ENCODE measurements around the gene TMEM240.
"Not testable (repeated sequence)": the region's sequence is repeated elsewhere in the genome, so short reads cannot be mapped to it uniquely, and the experiment has no call there.

DNA sequence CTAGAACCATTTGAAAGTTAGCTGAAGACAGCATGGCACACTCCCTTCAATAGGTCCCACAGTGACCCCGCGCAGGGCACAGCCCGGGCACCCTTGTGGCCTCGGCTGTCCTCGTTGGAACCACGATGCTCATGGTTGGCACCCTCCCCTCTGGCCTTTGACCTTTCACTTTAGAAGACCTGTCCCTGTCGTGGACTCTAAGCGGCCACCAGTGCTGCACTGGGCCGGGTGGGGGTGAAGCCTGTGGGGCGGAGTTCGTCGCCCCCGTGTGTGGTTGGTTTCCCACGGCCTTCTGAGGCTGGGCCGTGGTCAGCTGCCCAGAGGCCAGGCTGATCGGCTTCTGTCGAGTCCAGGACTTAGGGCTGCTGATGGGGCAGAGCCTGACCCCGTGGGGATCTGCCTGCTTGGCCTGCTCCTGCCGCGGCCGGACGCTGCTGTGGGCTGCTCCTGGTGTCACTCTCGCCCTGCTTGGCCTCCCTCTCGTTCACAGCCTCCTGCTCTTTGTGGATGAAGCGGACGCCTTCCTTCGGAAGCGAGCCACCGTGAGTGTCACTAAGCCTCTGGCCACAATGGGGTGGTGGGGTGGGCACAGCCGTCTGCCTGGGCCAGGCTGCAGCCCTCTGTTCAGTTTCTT, 15.6 kb downstream of the TMEM240 start:
- TF ChIP-seq CREB1 (CRISPR knock-in tag; IDR thresholded peaks at IDR 0.05; ENCODE audit: low read depth); EZH2phosphoT487 (IDR thresholded peaks at IDR 0.05; ENCODE audit: unreplicated experiment); POLR2AphosphoS5 (IDR thresholded peaks at IDR 0.05; ENCODE audit: low read depth); EZH2 (IDR thresholded peaks at IDR 0.05; ENCODE audit: low read depth, unreplicated experiment); NANOG (IDR thresholded peaks at IDR 0.05; ENCODE audit: borderline replicate concordance); REST (IDR thresholded peaks at IDR 0.05; ENCODE audit: unreplicated experiment); JUNB (IDR thresholded peaks at IDR 0.05; ENCODE audit: unreplicated experiment); STAT1 (IDR thresholded peaks at IDR 0.05; ENCODE audit: unreplicated experiment); ZNF331 (CRISPR knock-in tag; IDR thresholded peaks at IDR 0.05; ENCODE audit: low read depth); ETS1 (IDR thresholded peaks at IDR 0.05): not testable (repeated sequence)
- TF ChIP-seq, protein P1, sequence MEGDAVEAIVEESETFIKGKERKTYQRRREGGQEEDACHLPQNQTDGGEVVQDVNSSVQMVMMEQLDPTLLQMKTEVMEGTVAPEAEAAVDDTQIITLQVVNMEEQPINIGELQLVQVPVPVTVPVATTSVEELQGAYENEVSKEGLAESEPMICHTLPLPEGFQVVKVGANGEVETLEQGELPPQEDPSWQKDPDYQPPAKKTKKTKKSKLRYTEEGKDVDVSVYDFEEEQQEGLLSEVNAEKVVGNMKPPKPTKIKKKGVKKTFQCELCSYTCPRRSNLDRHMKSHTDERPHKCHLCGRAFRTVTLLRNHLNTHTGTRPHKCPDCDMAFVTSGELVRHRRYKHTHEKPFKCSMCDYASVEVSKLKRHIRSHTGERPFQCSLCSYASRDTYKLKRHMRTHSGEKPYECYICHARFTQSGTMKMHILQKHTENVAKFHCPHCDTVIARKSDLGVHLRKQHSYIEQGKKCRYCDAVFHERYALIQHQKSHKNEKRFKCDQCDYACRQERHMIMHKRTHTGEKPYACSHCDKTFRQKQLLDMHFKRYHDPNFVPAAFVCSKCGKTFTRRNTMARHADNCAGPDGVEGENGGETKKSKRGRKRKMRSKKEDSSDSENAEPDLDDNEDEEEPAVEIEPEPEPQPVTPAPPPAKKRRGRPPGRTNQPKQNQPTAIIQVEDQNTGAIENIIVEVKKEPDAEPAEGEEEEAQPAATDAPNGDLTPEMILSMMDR (conservative IDR thresholded peaks at IDR 0.05; ENCODE audit: low read depth in 2 of 2) = not testable (repeated sequence)
